ENCODE measurements around the gene CAVIN2.

The CAVIN2 gene, protein sequence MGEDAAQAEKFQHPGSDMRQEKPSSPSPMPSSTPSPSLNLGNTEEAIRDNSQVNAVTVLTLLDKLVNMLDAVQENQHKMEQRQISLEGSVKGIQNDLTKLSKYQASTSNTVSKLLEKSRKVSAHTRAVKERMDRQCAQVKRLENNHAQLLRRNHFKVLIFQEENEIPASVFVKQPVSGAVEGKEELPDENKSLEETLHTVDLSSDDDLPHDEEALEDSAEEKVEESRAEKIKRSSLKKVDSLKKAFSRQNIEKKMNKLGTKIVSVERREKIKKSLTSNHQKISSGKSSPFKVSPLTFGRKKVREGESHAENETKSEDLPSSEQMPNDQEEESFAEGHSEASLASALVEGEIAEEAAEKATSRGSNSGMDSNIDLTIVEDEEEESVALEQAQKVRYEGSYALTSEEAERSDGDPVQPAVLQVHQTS

GRCh38 chr2:191846515-191847476 is at the start of gene CAVIN2:
TSS of gene CAVIN2 (minus strand) at chr2:191847088. CDS start at chr2:191846925, 163 bp downstream.
- no peak for DNase-seq (ENCODE audit: low read depth in 3 of 3)

- no peak for DNase-seq (ENCODE audit: low read depth in 3 of 3)
These were observed 48.9 kb upstream of the CAVIN2 start for GRCh38 chr2:191895743-191896142.

GRCh38 chr2:191895195-191895594 is 48.3 kb upstream of the CAVIN2 start:
- DNase-seq (ENCODE audit: low read depth in 3 of 3): no peak

GRCh38 chr2:191894681-191895147 is 47.8 kb upstream of the CAVIN2 start:
- DNase-seq (ENCODE audit: low read depth in 3 of 3): no peak

DNA sequence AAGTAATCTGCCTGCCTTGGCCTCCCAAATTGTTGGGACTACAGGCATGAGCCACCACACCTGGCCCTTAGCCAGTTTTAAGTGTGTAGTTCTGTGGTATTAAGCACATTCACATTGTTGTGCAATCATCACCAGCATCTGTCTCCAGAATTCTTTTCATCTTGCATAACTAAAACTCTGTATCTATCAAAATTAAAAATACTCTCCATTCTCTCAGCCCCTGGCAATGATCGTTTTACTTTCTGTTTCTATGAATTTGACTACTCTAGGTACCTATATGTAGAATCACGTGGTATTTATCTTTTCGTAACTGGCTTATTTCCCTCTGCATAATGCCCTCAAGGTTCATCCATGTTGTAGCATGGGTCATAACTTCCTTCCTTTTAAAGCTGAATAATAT is 45.5 kb upstream of the CAVIN2 start:
- DNase-seq (ENCODE audit: low read depth in 3 of 3): no peak

DNA sequence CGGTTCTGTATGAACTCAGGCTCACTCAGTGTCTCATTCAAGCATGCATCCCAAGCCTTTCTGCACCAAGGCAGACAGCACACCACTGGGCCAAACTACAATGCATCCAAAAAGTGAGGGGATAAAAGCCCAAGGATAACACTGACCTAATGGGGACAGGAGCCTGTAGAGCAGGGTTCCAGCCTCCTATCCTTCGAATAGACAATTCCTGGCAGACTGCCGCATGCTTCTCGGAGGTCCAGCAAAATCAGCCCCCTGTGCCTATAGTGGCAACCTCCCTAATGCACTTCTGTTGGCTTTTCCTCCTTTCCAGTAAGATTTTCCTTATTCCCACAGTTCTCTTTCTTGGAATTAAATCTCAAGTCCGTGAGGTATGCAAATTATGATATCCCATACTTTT is 44.8 kb upstream of the CAVIN2 start:
- no peak for DNase-seq (ENCODE audit: low read depth in 3 of 3)

- no peak for DNase-seq (ENCODE audit: low read depth in 3 of 3)
These were observed 43.0 kb upstream of the CAVIN2 start for GRCh38 chr2:191889931-191890330.

DNA sequence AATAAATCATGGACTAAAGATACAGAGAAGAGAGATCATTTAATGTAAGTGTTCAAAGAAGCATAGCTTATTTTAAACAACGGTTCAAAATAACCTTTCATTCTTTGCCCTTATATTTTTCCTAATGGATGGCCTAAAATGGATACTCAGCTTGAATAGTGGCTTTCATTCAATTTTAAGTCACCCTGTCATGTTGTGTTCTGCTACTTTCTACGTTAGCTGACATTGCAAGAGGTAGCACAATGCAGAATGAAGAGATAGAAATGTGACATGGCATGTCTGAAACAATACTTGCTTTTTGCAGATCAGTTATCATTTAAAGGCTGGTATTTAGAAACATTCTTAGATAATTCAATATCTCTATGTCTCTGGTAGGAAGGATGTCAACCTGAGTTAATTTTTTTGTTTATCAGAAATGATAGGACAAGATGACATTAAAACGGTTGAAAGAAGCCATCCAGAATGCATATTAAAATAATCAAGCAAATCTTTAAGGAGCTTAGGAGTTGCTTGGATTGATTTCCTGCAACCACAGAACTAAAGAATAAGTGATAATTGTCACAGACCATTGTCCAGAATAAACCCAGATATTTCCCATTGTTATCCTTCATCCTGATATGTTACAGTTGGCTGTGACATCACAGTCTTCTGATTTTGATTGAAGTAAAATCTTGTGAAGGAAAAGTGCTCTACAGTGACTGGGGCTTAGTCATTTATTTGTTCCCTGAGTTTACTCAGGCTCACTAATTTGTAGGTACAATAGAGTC is 41.7 kb upstream of the CAVIN2 start:
- no peak for DNase-seq (ENCODE audit: low read depth in 3 of 3)

DNA sequence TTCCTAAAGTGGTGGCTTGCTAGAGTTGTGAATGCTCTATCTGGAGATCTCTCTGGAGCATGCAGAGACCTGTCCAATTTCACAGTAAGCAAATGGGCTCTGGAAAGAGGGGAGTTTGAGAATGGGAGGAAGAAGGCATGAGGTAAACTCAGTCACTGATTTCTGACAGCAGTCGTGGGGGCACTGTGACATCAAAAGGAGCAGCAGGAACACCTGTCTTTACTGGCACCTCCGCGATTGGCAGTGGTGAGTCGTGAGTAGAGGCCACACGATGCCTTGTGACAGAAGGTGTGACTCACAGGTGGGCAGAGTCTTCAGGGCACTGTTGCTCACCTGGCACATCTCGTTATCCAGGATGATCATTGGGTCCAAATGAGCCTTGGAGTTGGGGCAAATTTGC is 38.8 kb upstream of the CAVIN2 start:
- DNase-seq (ENCODE audit: low read depth in 3 of 3): no peak

GRCh38 chr2:191885098-191885497 is 38.2 kb upstream of the CAVIN2 start:
- DNase-seq (ENCODE audit: low read depth in 3 of 3): no peak

DNA sequence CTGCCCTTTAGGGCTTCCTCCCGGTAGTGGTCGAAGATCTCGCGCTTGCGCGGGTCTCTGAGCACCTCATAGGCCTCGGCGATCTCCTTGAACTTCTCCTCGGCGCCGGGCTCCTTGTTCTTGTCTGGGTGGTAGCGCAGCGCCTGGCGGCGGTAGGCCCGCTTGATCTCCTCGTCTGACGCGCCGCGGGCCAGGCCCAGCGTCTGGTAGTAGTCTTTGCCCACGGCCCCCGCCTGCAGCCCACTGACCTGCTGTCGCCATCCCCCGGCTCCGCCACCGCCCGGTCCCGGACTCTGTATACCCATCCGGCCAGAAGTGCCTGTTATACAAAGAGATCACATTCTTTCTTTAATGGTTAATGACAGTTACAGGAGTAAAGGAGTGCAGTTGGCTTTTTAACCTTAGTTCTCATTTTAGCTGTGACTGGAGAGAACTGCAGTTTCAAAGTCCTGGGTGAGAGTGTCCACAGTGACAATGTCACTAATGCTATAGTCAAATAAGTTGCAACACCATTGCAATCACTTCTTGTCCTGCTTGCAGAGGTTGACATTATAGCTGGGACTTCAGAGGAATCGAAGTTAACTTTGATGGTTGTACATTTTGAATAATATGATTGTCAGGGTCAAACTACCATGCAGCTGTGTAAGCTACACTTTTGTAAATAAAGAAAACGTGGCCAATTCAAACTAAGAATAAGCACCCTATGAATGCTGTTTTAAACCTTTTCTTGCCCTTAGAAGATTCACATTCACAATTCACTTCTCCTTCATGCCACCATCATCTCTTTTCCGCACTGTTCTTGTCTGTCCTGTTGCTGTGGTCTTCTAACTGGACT is 35.3 kb upstream of the CAVIN2 start:
- no peak for DNase-seq (ENCODE audit: low read depth in 3 of 3)

DNA sequence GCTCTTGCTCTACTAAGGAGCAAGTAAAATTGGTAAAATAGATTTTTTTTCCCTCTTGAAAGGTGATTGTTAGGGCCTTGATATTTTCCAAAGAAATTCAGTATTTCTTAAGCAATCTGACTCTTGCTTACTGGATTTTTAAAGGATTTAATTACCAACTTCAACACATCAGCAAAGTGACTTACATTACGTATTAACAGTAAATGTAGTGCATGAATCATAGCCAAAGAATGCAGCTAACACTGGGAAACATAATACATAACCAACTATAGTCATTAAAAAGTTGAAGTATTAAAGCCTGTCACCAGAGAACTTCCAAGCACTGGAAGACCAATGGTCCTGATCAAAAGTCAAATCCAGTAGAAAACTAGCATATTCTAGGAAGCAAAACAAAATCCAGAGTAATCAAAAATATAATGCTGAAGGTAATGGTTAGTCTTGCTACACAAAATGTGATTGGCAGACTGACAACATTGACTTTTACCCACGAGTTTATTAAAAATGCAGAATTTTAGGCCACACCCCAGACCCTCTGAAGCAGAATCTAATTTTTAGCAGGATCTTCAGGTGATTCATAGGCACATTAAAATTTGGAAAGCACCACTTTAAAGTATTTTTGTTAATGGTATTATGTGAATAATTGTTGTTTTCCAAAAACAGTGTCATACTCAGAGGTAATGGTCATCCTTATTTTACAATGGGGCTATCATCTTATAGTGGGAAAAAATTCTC is 31.8 kb upstream of the CAVIN2 start:
- DNase-seq (ENCODE audit: low read depth in 3 of 3): no peak

- no peak for DNase-seq (ENCODE audit: low read depth in 3 of 3)
These were observed 31.0 kb upstream of the CAVIN2 start for GRCh38 chr2:191877875-191878274.

DNA sequence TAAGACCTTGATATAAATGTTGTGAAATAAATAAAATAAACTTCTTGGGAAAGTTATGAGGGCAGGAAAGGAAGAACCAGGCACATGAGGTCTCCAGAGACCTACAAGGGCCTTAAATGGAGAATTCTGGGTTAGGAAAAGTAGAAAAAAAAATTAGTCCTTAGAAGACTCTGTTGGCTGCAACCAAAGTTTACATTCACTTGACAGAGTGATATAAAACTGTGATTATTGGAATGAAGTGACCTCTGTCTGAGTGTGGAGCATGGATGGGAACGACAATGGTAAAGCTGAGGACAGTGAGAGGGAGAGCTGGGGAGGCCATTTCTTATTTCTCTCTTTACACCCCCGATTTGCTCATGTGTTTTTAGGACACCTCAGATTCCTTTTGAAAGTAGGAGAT is 29.0 kb upstream of the CAVIN2 start:
- no peak for DNase-seq (ENCODE audit: low read depth in 3 of 3)

DNA sequence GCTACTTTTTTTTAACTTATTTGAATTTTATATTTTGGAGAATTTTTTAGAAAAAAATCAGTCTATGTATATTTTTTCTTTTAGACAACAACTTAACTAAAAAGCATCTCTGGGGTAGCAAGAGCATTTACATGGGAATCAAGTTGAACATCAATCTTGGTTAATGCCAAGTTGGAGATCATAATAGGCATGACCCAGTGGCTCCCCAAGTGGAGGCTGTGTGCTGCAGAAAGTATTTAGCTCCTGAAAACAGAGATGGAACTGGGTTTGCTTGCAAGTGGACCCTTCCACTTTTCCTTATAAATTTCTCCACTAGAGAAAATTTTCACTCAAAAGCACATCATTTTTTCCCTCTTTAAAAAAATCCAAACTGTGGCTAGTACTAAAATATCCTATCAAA is 23.9 kb upstream of the CAVIN2 start:
- DNase-seq (ENCODE audit: low read depth in 3 of 3): no peak

DNA sequence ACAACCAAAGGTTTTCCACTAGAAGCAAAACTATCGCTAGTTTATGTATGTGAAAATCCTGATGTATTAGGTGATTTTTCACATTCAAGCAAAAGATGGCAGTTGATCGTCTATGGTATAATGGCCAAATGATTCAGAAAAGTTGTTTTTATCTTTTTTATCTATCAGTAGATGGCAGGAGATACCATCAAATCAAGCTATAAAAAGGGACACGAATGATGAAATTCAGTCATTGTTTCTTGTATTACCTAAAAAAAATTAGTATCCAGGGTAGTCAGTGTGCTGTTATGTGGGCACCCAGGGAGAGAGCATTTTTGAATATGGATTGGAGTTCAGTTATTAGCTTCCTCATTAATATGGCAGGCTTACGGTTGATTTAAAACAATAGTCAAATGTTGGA is 22.9 kb upstream of the CAVIN2 start:
- DNase-seq (ENCODE audit: low read depth in 3 of 3): no peak

- no peak for DNase-seq (ENCODE audit: low read depth in 3 of 3)
These were observed 22.3 kb upstream of the CAVIN2 start for GRCh38 chr2:191869178-191869577.

- DNase-seq (ENCODE audit: low read depth in 3 of 3): no peak
These were observed 20.6 kb upstream of the CAVIN2 start for GRCh38 chr2:191867507-191867847.

DNA sequence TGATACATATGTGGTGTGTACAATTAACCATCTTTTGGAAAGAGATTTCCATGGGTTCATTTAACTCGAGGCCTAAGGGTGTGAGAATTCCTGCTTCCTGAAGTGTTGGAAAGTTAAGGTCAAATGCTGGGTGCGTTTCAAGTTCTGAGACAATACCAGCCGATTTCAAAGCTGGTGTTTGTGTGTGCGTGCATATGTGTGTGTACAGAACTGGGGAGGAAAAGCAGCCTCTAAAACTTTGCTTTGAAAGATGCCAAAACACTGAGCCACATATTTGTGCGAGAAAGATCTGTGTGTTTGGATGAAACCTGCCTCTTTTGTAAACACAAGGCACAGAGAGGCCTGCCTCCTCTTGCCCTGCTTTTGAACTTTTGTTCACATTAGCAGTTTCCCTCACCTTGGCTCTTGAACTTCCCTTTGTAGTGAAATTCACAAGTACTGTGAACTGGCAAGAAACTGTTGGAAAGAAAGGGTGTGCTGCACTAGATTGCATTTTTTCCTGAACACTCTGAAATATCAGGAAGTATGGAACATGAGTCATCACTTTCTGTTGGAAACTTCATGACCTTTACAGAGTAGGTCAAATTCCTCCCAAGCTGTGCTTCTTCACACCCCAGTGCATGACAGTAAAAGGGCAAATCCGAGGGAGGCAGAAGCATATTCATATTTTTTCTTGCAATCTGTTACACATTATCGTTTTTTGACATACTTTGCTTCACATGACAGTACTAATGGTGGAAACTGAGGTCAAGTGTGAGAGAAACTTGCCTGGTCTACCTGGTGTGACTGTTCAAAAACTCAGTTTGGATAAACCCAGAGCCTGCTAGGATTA is 20.0 kb upstream of the CAVIN2 start:
- no peak for DNase-seq (ENCODE audit: low read depth in 3 of 3)

Data from stimulated activated CD4-positive, alpha-beta T cell treated with anti-CD3 and anti-CD28 coated beads, TNF-alpha, amount 100 ng/mL, for 4 hours (primary cell).